H9 (cell line): ENCODE data around the gene METTL9. TPM values are rescaled to one million over a fixed set of nuclear protein-coding genes. Genes with fewer than 3 reads are reported as not detected.

Experiments used
- DNase-seq: peaks from one replicate; pipeline ENCODE4 v3.0.0-alpha.2; 2017
- H2AFZ ChIP-seq: one replicate; pipeline ENCODE4 v1.6.1; 2013; ENCODE audit warnings: mild to moderate bottlenecking, low read length, control low read depth, moderate library complexity
- H2AK5ac ChIP-seq: 2 replicates; pipeline ENCODE4 v1.6.1; 2013; ENCODE audit warnings: low read length, control low read depth, mixed read lengths; ENCODE audit not compliant: insufficient read length
- H2BK120ac ChIP-seq: one replicate; pipeline ENCODE4 v1.6.1; 2013; ENCODE audit warnings: low read depth, mild to moderate bottlenecking, low read length, control low read depth, inconsistent platforms; ENCODE audit not compliant: poor library complexity, severe bottlenecking
- H2BK12ac ChIP-seq: 2 replicates; pipeline ENCODE4 v1.6.1; 2013; ENCODE audit warnings: low read length, control low read depth, mixed read lengths, low read depth; ENCODE audit not compliant: insufficient read length
- H2BK15ac ChIP-seq: 2 replicates; pipeline ENCODE4 v1.6.1; 2013; ENCODE audit warnings: low read depth, low read length, control low read depth
- H2BK20ac ChIP-seq: one replicate; pipeline ENCODE4 v1.6.1; 2013; ENCODE audit warnings: low read depth, mild to moderate bottlenecking, low read length, control low read depth, inconsistent platforms; ENCODE audit not compliant: poor library complexity, severe bottlenecking
- H2BK5ac ChIP-seq: 2 replicates; pipeline ENCODE4 v1.6.1; 2013; ENCODE audit warnings: low read length, control low read depth, mixed read lengths; ENCODE audit not compliant: insufficient read length
- H3K14ac ChIP-seq: 2 replicates; pipeline ENCODE4 v1.6.1; 2013; ENCODE audit warnings: low read length, control low read depth; ENCODE audit not compliant: insufficient read depth
- H3K18ac ChIP-seq: 2 replicates; pipeline ENCODE4 v1.6.1; 2013; ENCODE audit warnings: low read depth, mild to moderate bottlenecking, mixed read lengths, low read length, control low read depth; ENCODE audit not compliant: insufficient read length
- H3K23ac ChIP-seq: 2 replicates; pipeline ENCODE4 v1.6.1; 2013; ENCODE audit warnings: low read length, control low read depth, mixed read lengths, low read depth; ENCODE audit not compliant: insufficient read length
- H3K23me2 ChIP-seq: 2 replicates; pipeline ENCODE4 v1.6.1; 2013; ENCODE audit warnings: low read depth, mild to moderate bottlenecking, mixed read lengths, low read length, control low read depth; ENCODE audit not compliant: insufficient read length, poor library complexity, severe bottlenecking
- H3K27ac ChIP-seq: 2 replicates; pipeline ENCODE4 v1.5.1; 2013; ENCODE audit warnings: low read length, control low read depth, mixed read lengths, low read depth; ENCODE audit not compliant: insufficient read length
- H3K27me3 ChIP-seq: 2 replicates; pipeline ENCODE4 v1.6.1; 2013; ENCODE audit warnings: low read length, control low read depth, inconsistent platforms; ENCODE audit not compliant: insufficient read depth
- H3K4ac ChIP-seq: 2 replicates; pipeline ENCODE4 v1.6.1; 2013; ENCODE audit warnings: low read depth, mild to moderate bottlenecking, control low read depth, inconsistent platforms, low read length, moderate library complexity
- H3K4me1 ChIP-seq: 2 replicates; pipeline ENCODE4 v1.6.1; 2013; ENCODE audit warnings: low read length, control low read depth, inconsistent platforms; ENCODE audit not compliant: insufficient read depth
- H3K4me2 ChIP-seq: 2 replicates; pipeline ENCODE4 v1.6.1; 2013; ENCODE audit warnings: low read length, control low read depth, mixed read lengths; ENCODE audit not compliant: insufficient read length, insufficient read depth
- H3K56ac ChIP-seq: 2 replicates; pipeline ENCODE4 v1.6.1; 2013; ENCODE audit warnings: low read depth, mild to moderate bottlenecking, mixed read lengths, low read length, control low read depth; ENCODE audit not compliant: insufficient read length
- H3K79me1 ChIP-seq: 2 replicates; pipeline ENCODE4 v1.6.1; 2013; ENCODE audit warnings: low read depth, mild to moderate bottlenecking, moderate library complexity, low read length, control low read depth, inconsistent platforms; ENCODE audit not compliant: insufficient read depth, poor library complexity, severe bottlenecking
- H3K79me2 ChIP-seq: 2 replicates; pipeline ENCODE4 v1.6.1; 2013; ENCODE audit warnings: low read length, control low read depth, inconsistent platforms; ENCODE audit not compliant: insufficient read depth
- H3K9ac ChIP-seq: 2 replicates; pipeline ENCODE4 v1.6.1; 2013; ENCODE audit warnings: low read length, control low read depth, mixed read lengths; ENCODE audit not compliant: insufficient read length; ENCODE audit errors: extremely low read depth
- H3K9me3 ChIP-seq: one replicate; pipeline ENCODE4 v1.6.1; 2013; ENCODE audit warnings: low read depth, low read length, inconsistent platforms; ENCODE audit not compliant: control insufficient read depth
- H3T11ph ChIP-seq: one replicate; pipeline ENCODE4 v1.6.1; 2013; ENCODE audit warnings: mild to moderate bottlenecking, low read length, control low read depth, inconsistent platforms
- H4K20me1 ChIP-seq: one replicate; pipeline ENCODE4 v1.6.1; 2013; ENCODE audit not compliant: control insufficient read depth, insufficient read length, insufficient read depth
- H4K5ac ChIP-seq: 2 replicates; pipeline ENCODE4 v1.6.1; 2013; ENCODE audit warnings: low read depth, mild to moderate bottlenecking, mixed read lengths, low read length, control low read depth; ENCODE audit not compliant: insufficient read length
- H4K8ac ChIP-seq: replicated peaks from 2 replicates; pipeline ENCODE4 v1.6.1; 2013; ENCODE audit warnings: low read length, control low read depth, mixed read lengths, low read depth; ENCODE audit not compliant: insufficient read length
- H4K91ac ChIP-seq: 2 replicates; pipeline ENCODE4 v1.6.1; 2013; ENCODE audit warnings: low read depth, mild to moderate bottlenecking, moderate library complexity, mixed read lengths, low read length, control low read depth; ENCODE audit not compliant: insufficient read length
- H3K27ac Mint-ChIP-seq, 3 experiments: 2 replicates in 2 of 3; 3 replicates in 1 of 3; pipeline ENCODE4 v1.8.0; 2020 to 2021; ENCODE audit warnings: mixed read lengths in 3 of 3, mild to moderate bottlenecking in 1 of 3, moderate library complexity in 1 of 3
- H3K27me3 Mint-ChIP-seq: 2 replicates; pipeline ENCODE4 v1.8.0; 2021; ENCODE audit warnings: low read depth, mild to moderate bottlenecking, moderate library complexity, mixed read lengths
- H3K36me3 Mint-ChIP-seq, 3 experiments: 2 replicates in 2 of 3; 3 replicates in 1 of 3; pipeline ENCODE4 v1.8.0; 2020 to 2021; ENCODE audit warnings: low read depth in 3 of 3, mixed read lengths in 3 of 3; ENCODE audit not compliant: insufficient read depth in 1 of 3
- H3K4me1 Mint-ChIP-seq, 2 experiments: 2 replicates each; pipeline ENCODE4 v1.8.0; 2020; ENCODE audit warnings: mixed read lengths in 2 of 2
- H3K4me3 Mint-ChIP-seq, 2 experiments: 2 replicates in 1 of 2; 3 replicates in 1 of 2; pipeline ENCODE4 v1.8.0; 2020 to 2021; ENCODE audit warnings: mild to moderate bottlenecking in 2 of 2, mixed read lengths in 2 of 2, moderate library complexity in 1 of 2
- H3K9me3 Mint-ChIP-seq, 2 experiments: 2 replicates in 1 of 2; 3 replicates in 1 of 2; pipeline ENCODE4 v1.8.0; 2020; ENCODE audit warnings: mild to moderate bottlenecking in 2 of 2, mixed read lengths in 2 of 2, moderate library complexity in 1 of 2
- WGBS: extraction: QIAGEN DNeasy Blood & Tissue Kit; methylation state at CpG from one replicate; pipeline ENCODE4 v1.1.7; 2013; ENCODE audit warnings: missing lambda C conversion rate, low lambda C conversion rate, mixed read lengths; ENCODE audit not compliant: insufficient read length; ENCODE audit errors: extremely low coverage; 5-methylcytosine and 5-hydroxymethylcytosine counted together
- total RNA-seq: library from RNA; stranded (reverse); gene quantifications from 2 replicates; pipeline ENCODE4 v1.2.1, GENCODE V29; 2021
- TF ChIP-seq, protein P1 (sequence below): fragments of 200-600 bp; sonication (generic); conservative IDR thresholded peaks from 3 replicates; pipeline ENCODE4 v1.8.0; 2021; ENCODE audit warnings: antibody characterized with exemption, mild to moderate bottlenecking

The METTL9 gene
- total RNA-seq, 1 experiment from 2014 or later, result 108 TPM

DNA sequence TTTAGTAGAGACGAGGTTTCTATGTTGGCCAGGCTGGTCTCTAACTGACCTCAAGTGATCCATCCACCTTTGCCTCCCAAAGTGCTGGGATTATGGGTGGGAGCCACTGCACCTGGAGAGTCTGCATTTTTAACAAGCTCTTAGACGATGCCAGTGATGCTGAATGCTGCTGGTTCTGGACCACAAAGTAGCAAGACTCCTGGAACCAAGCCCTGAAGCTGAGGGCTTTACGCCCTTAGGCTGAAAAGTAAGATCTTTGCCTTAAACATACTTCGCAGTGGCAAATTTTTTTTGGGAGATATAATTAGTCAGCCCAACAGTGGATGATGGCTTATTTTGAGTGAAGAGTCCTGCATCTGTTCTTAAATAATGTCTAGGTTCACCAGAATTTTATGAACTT is 14.0 kb downstream of the METTL9 start:
- H3K18ac ChIP-seq, result no peak overlapping the region
- H2BK5ac ChIP-seq, result no peak overlapping the region
- no peak overlapping the region for H2BK20ac ChIP-seq
- H4K91ac ChIP-seq, result no peak overlapping the region
- Mint-ChIP-seq H3K9me3 (no peaks in the 10 kb centered on the region), H3K4me3 (no peak overlapping the region), H3K27me3 (no peaks in the 10 kb centered on the region), H3K27ac (no peak overlapping the region), H3K4me1 (peaks cover 46 to 47% of the 10 kb centered on the region in 2 experiments), H3K36me3 (peaks cover 8 to 26% (median 20%) of the 10 kb centered on the region in 3 experiments; a peak in 6 of 7 replicates)
- H3T11ph ChIP-seq, result no peak overlapping the region
- H4K20me1 ChIP-seq, result no peaks in the 10 kb centered on the region
- H4K8ac ChIP-seq, result no peak overlapping the region
- H3K79me1 ChIP-seq, result peaks cover 13% of the 10 kb centered on the region
- no peaks in the 10 kb centered on the region for H3K27me3 ChIP-seq
- no peak overlapping the region for H2BK12ac ChIP-seq
- no peak overlapping the region for H3K9ac ChIP-seq
- no peaks in the 10 kb centered on the region for H3K9me3 ChIP-seq
- H3K23ac ChIP-seq, result no peak overlapping the region
- H2BK15ac ChIP-seq, result no peak overlapping the region
- H2AFZ ChIP-seq, result no peak overlapping the region
- H2AK5ac ChIP-seq, result no peak overlapping the region
- H3K4ac ChIP-seq, result no peak overlapping the region
- H3K4me1 ChIP-seq, result peaks cover 14% of the 10 kb centered on the region
- H3K27ac ChIP-seq, result no peak overlapping the region
- no peak overlapping the region for H3K14ac ChIP-seq
- no CpG with 5 or more reads among the region's 4 CpGs for WGBS
- no peak overlapping the region for H2BK120ac ChIP-seq
- TF ChIP-seq, protein P1, sequence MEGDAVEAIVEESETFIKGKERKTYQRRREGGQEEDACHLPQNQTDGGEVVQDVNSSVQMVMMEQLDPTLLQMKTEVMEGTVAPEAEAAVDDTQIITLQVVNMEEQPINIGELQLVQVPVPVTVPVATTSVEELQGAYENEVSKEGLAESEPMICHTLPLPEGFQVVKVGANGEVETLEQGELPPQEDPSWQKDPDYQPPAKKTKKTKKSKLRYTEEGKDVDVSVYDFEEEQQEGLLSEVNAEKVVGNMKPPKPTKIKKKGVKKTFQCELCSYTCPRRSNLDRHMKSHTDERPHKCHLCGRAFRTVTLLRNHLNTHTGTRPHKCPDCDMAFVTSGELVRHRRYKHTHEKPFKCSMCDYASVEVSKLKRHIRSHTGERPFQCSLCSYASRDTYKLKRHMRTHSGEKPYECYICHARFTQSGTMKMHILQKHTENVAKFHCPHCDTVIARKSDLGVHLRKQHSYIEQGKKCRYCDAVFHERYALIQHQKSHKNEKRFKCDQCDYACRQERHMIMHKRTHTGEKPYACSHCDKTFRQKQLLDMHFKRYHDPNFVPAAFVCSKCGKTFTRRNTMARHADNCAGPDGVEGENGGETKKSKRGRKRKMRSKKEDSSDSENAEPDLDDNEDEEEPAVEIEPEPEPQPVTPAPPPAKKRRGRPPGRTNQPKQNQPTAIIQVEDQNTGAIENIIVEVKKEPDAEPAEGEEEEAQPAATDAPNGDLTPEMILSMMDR, result no peak
- no peak overlapping the region for H4K5ac ChIP-seq
- peaks cover 17% of the 10 kb centered on the region; the same call in 1 of the 2 replicates for H3K79me2 ChIP-seq
- H3K23me2 ChIP-seq, result no peaks in the 10 kb centered on the region
- no peak overlapping the region for H3K56ac ChIP-seq
- no peak for DNase-seq
- H3K4me2 ChIP-seq, result no peak overlapping the region
